ENCODE results near the gene MCRIP1. TPM values are rescaled to one million over a fixed set of nuclear protein-coding genes. Genes with fewer than 3 reads are reported as not detected.

MCRIP1 gene
- total and polyA plus RNA-seq, 2 of the 13 experiments (the other 11 are each of a cell fraction or from before 2014, with no cell fraction given) = 79.7 to 84.9 TPM

DNA sequence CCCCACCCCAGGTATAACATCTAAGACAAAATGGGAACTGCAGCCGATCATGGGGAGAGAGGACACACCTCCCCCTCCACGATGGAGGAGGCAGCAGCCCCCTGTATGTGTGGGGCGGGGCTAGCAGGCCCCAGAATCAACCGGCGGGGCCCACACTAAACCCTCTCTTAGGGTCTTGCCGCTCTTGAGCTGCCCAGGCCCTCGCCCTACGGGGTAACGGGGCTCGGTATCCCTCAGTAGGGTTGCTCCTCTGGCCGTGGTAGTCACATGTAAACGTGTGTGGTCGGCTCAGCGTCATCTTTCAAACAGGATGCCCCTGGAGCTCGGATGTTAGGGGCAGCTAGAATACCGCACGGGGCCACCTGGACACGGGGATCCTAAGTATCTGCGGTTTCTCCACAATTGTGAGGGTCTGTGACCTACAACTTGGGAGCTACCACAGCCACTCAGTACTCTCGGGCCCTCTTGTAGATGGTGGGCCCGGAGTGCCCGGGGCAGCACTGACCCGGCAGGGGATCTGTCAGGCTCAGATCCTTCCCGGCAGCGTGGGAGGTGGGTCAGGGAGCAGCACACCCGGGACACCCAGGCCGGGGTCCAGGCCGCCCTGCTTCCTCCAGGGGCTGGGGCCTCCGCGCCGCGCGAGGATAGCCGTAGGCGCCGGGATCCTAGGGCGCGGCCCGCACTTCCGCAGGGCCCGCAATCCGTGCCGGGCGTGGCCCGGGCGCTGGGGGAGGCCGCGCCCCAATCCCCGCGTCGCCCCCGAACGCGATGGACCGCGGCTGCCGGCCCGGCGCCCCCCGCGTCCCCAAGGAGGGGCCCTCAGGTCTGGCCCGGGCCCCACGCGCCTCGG lies 37.3 kb upstream of the MCRIP1 start (continued):
- 0 out of 2 replicates have a peak, but pooled peaks have one; percentile 29 for TF ChIP-seq CREB3 (CRISPR knock-in tag; IDR thresholded peaks at IDR 0.05)
- no peak; the same call in 1 of the 2 replicates for TF ChIP-seq ZC3H13 (CRISPR knock-in tag; IDR thresholded peaks at IDR 0.05)
- TF ChIP-seq SPEN (CRISPR knock-in tag; IDR thresholded peaks at IDR 0.05; ENCODE audit: low read depth) = peak; percentile 66; the same call in 1 of the 2 replicates
- TF ChIP-seq SIX4 (CRISPR knock-in tag; IDR thresholded peaks at IDR 0.05) = no peak
- TF ChIP-seq ZNF768 (CRISPR knock-in tag; IDR thresholded peaks at IDR 0.05) = peak; percentile 38; the same call in 1 of the 2 replicates
- TF ChIP-seq ZSCAN20 (CRISPR knock-in tag; IDR thresholded peaks at IDR 0.05; ENCODE audit: borderline replicate concordance) = peak; percentile 48; the same call in 1 of the 2 replicates
- no peak for TF ChIP-seq SRSF9 (IDR thresholded peaks at IDR 0.05; ENCODE audit: borderline replicate concordance, insufficient read depth, low read depth, low read length, poor library complexity, severe bottlenecking)
- TF ChIP-seq, protein P1, sequence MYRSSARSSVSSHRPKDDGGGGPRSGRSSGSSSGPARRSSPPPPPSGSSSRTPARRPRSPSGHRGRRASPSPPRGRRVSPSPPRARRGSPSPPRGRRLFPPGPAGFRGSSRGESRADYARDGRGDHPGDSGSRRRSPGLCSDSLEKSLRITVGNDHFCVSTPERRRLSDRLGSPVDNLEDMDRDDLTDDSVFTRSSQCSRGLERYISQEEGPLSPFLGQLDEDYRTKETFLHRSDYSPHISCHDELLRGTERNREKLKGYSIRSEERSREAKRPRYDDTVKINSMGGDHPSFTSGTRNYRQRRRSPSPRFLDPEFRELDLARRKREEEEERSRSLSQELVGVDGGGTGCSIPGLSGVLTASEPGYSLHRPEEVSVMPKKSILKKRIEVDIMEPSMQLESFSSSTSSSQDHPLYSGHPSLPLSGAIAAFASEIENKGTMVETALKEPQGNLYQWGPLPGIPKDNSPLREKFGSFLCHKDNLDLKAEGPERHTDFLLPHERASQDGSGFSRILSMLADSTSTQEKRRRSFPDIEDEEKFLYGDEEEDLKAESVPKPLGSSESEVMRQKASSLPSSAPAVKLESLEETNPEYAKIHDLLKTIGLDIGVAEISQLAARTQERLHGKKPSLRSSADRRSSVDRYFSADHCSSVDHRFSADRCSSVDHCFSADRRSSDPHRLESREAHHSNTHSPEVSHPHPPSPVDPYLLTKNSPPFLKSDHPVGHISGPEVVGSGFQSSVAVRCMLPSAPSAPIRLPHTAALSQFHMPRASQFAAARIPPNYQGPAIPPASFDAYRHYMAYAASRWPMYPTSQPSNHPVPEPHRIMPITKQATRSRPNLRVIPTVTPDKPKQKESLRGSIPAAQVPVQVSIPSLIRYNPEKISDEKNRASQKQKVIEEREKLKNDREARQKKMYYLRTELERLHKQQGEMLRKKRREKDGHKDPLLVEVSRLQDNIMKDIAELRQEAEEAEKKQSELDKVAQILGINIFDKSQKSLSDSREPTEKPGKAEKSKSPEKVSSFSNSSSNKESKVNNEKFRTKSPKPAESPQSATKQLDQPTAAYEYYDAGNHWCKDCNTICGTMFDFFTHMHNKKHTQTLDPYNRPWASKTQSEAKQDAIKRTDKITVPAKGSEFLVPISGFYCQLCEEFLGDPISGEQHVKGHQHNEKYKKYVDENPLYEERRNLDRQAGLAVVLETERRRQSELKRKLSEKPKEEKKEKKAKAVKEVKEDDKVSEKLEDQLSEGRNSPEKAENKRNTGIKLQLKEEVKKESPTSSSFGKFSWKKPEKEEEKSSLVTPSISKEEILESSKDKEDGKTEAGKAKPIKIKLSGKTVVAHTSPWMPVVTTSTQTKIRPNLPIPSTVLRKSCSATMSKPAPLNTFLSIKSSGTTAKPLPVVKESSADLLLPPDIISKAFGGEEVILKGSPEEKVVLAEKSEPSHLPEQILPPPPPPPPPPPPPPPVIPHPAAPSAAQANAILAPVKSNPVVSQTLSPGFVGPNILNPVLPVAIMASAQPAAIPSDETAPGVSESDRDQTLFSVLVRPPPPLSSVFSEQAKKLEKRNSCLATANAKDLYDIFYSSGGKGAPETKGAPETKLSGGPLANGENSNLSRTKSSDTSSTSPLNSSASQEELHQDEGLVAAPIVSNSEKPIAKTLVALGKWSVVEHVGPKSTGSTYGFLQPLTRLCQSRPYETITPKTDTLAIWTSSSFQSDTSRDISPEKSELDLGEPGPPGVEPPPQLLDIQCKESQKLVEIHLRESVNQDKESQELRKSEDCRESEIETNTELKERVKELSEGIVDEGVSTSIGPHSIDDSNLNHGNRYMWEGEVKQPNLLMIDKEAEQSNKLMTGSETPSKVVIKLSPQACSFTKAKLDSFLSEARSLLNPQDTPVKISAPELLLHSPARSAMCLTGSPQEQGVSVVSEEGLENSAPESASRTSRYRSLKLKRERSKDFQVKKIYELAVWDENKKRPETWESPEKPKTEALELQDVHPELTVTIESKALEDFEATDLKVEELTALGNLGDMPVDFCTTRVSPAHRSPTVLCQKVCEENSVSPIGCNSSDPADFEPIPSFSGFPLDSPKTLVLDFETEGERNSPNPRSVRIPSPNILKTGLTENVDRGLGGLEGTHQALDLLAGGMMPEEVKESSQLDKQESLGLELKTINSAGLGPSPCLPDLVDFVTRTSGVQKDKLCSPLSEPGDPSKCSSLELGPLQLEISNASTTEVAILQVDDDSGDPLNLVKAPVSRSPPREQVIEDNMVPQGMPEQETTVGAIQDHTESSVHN (CRISPR knock-in tag; IDR thresholded peaks at IDR 0.05) = 0 out of 2 replicates have a peak, but pooled peaks have one; percentile 8
- TF ChIP-seq ZBTB42 (CRISPR knock-in tag; IDR thresholded peaks at IDR 0.05) = peak; percentile 50; the same call in 1 of the 2 replicates
- TF ChIP-seq HES4 (CRISPR knock-in tag; IDR thresholded peaks at IDR 0.05; ENCODE audit: borderline replicate concordance) = peak; percentile 80; the same call in 1 of the 2 replicates
- TF ChIP-seq XRCC5 (optimal IDR thresholded peaks at IDR 0.05; ENCODE audit: low read length) = peak; percentile 3
- TF ChIP-seq ZNF747 (CRISPR knock-in tag; IDR thresholded peaks at IDR 0.05; ENCODE audit: borderline replicate concordance) = no peak
- 0 out of 2 replicates have a peak, but pooled peaks have one; percentile 8 for TF ChIP-seq PPARG (CRISPR knock-in tag; conservative IDR thresholded peaks at IDR 0.05)
- no peak for TF ChIP-seq ZNF713 (CRISPR knock-in tag; IDR thresholded peaks at IDR 0.05)
- peak; percentile 45; the same call in 1 of the 2 replicates for TF ChIP-seq ZBTB43 (CRISPR knock-in tag; conservative IDR thresholded peaks at IDR 0.05)
- TF ChIP-seq ZNF766 (CRISPR knock-in tag; IDR thresholded peaks at IDR 0.05; ENCODE audit: borderline replicate concordance) = 0 out of 2 replicates have a peak, but pooled peaks have one; percentile 55
- peak; percentile 86 for TF ChIP-seq ZNF572 (CRISPR knock-in tag; IDR thresholded peaks at IDR 0.05)
- peak; percentile 37; the same call in 1 of the 2 replicates for TF ChIP-seq ZNF264 (CRISPR knock-in tag; IDR thresholded peaks at IDR 0.05)
